Right lobe of liver (tissue), 6 donors: ENCODE results near the gene NEU2. TPM values are rescaled to one million over a fixed set of nuclear protein-coding genes. Genes with fewer than 3 reads are reported as not detected.
"Not testable (repeated sequence)": the region's sequence is repeated elsewhere in the genome, so short reads cannot be mapped to it uniquely, and the experiment has no call there.

Source experiments
- ATAC-seq, 4 donors: fragments of 200-7000 bp; cut with Tn5 transposase; one replicate each; pipeline ENCODE4 v1.9.1; 2020; ENCODE audit warnings: mild to moderate bottlenecking in 4 of 4, moderate library complexity in 4 of 4
- DNase-seq, 3 donors: peaks; one replicate each; pipeline ENCODE4 v3.0.0-alpha.2; 2020
- H3K27ac ChIP-seq, 3 donors: fragments of 200-600 bp; one replicate each; pipeline ENCODE4 v1.8.0; 2022
- H3K27me3 ChIP-seq, 2 donors: fragments of 200-600 bp; one replicate each; pipeline ENCODE4 v1.8.0; 2022
- H3K36me3 ChIP-seq, 4 donors: fragments of 200-600 bp; sonication (generic) in 1 of 4; one replicate each; pipeline versions ENCODE4 v1.5.1 to v1.8.0; 2017 to 2022; ENCODE audit warnings: control low read depth in 1 of 4
- H3K4me1 ChIP-seq, 4 donors: fragments of 200-600 bp; sonication (generic) in 1 of 4; one replicate each; pipeline versions ENCODE4 v1.5.1 to v1.8.0; 2017 to 2022; ENCODE audit warnings: control low read depth in 1 of 4
- H3K4me3 ChIP-seq, 3 donors: fragments of 200-600 bp; one replicate each; pipeline ENCODE4 v1.8.0; 2022
- H3K9me3 ChIP-seq, 4 donors: fragments of 200-600 bp; sonication (generic) in 1 of 4; one replicate each; pipeline versions ENCODE4 v1.5.1 to v1.8.0; 2017 to 2022; ENCODE audit warnings: control low read depth in 1 of 4
- POLR2A ChIP-seq: fragments of 450-650 bp; IDR thresholded peaks from one replicate; pipeline ENCODE4 v1.6.1; 2017; ENCODE audit warnings: antibody characterized with exemption, mild to moderate bottlenecking
- WGBS: methylation state at CpG from one replicate; pipeline ENCODE4 v1.1.6; 2018; ENCODE audit warnings: low coverage, low lambda C conversion rate; ENCODE audit not compliant: insufficient coverage; ENCODE audit errors: missing lambda C conversion rate; 5-methylcytosine and 5-hydroxymethylcytosine counted together
- intact Hi-C, 2 donors: fragments of 100-400 bp; cut with DNase I; formaldehyde crosslinking; loops; one replicate each; pipeline versions ENCODE4 v1.11.2 to v1.14.1; 2022
- total RNA-seq, 6 experiments: library from RNA; depleted of rRNA in 2 of 6; stranded (reverse); fragments of >200 nt in 2 of 6; fragmentation: NEBNext Ultra II Directional in 3 of 6; extraction: Animal tissue kit (Norgen Biotek cat#: 25700) in 3 of 6; gene quantifications; one replicate each; pipeline versions ENCODE4 v1.1.0 to v1.2.4, GENCODE V29; 2016 to 2023
- TF ChIP-seq, protein P1 (sequence below), 4 donors: fragments of 200-600 bp in 3 of 4; fragments of 450-650 bp in 1 of 4; IDR thresholded peaks; one replicate each; pipeline versions ENCODE4 v1.5.1 to v1.8.0; 2016 to 2022; ENCODE audit warnings: antibody characterized with exemption in 4 of 4, mild to moderate bottlenecking in 2 of 4
- donor health status: DM: no; HTN: yes; CAD: no.
- donor health status: DM: no; HTN: no; CAD: no.
- donor health status: DM: no; HTN: no; CAD: no.
- donor health status: DM: no; HTN: yes; CAD: no.
- donor health status: DM: no; HTN: yes; CAD: no.

The NEU2 gene
- total RNA-seq, 6 experiments from 2014 or later: not detected

DNA sequence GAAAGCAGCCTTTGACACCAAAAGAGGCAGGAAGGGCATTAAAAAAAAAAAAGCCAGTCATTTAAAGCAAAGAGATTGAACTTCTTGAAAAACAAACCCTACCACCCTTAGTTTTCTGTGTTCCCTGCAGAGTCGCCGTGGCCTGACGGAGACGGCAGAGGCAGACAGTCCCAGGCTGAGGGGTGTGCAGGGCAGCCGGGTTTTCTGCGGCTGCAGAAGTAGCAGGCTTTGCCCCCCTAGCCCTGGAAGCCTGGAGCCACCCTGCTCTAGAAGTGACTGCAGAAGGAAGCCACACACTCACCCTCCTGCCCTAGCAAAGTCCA lies 30.4 kb downstream of the NEU2 start:
- TF ChIP-seq, protein P1, sequence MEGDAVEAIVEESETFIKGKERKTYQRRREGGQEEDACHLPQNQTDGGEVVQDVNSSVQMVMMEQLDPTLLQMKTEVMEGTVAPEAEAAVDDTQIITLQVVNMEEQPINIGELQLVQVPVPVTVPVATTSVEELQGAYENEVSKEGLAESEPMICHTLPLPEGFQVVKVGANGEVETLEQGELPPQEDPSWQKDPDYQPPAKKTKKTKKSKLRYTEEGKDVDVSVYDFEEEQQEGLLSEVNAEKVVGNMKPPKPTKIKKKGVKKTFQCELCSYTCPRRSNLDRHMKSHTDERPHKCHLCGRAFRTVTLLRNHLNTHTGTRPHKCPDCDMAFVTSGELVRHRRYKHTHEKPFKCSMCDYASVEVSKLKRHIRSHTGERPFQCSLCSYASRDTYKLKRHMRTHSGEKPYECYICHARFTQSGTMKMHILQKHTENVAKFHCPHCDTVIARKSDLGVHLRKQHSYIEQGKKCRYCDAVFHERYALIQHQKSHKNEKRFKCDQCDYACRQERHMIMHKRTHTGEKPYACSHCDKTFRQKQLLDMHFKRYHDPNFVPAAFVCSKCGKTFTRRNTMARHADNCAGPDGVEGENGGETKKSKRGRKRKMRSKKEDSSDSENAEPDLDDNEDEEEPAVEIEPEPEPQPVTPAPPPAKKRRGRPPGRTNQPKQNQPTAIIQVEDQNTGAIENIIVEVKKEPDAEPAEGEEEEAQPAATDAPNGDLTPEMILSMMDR (IDR thresholded peaks at IDR 0.05): no peak
- TF ChIP-seq POLR2A: no peak
- no peaks in the 10 kb centered on the region for H3K36me3 ChIP-seq
- H3K27me3 ChIP-seq: no peaks in the 10 kb centered on the region
- H3K4me3 ChIP-seq: no peak overlapping the region
- intact Hi-C loops: no loop called here
- no peaks in the 10 kb centered on the region for H3K9me3 ChIP-seq
- H3K4me1 ChIP-seq: no peaks in the 10 kb centered on the region
- peak overlapping the region in 1 of 3 donors; percentile 57 for H3K27ac ChIP-seq
- no peak for ATAC-seq
- peak in 1 of 3 donors; percentile 42 for DNase-seq
- 42% methylated on average over 2 of the region's 6 CpGs for WGBS

DNA sequence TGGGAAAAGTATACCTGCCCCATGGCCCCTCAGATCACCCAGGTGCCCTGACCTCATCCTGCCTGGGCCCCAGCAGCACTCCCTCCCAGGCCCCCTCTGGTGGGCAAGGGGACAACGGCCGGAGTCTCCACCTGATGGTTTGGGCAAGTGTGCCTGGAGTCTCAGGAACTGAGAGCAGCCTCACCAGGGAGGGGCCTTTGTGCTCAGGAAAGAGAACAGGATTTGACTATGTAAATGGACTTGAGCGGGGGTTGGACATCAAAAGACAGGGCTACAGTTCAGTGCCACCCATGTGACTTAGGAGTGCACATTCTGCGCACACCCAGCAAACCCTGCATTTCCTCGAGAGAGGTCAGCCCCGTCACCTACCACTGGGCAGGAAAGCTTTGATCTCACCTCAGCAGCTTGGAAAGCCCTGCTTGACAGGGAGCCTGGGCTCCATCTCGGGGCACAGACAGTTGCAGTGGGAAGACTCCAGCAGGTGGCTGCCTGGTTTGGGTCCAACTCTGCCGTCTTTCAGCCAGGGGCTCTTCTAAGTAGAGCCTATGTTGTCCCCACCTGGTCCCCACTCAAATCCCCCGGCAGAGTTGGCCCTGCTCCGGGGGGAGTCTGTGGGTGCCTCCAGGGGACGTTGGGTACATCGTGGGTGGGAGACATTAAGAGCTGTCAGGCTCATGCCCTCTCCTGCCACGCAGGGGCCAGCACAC lies 30.9 kb downstream of the NEU2 start:
- Histone ChIP-seq H3K4me1 (no peaks in the 10 kb centered on the region), H3K36me3 (no peaks in the 10 kb centered on the region), H3K4me3 (no peak overlapping the region), H3K27me3 (no peaks in the 10 kb centered on the region), H3K9me3 (no peaks in the 10 kb centered on the region), H3K27ac (no peak overlapping the region)
- peak in 2 of 3 donors; percentile 44 to 52 for DNase-seq
- ATAC-seq: no peak
- intact Hi-C loops: no loop called here
- TF ChIP-seq, protein P1 (IDR thresholded peaks at IDR 0.05): no peak
- WGBS: 58% methylated on average over 4 of the region's 13 CpGs

DNA sequence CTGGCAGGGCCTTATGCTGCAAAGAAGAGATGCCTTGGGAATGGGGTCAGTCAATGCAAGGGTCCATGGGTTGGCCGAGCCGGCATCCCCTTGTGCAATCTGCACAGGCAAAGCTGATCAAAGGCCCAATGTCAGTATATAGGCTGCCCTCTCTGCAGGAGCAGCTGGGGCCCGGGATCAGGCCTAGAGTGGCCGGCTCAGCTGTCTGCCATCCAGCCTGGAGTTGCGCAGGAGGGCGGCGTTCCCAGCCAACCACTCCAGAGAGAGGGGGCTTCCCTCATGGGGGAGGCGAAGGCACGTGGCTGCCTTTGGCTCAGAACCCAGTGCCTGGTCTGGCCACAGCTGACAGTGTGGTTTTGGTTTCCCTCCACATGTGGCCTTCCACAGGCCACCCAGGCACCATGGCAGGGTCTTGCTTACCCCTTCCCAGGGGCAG lies 31.5 kb downstream of the NEU2 start:
- no peaks in the 10 kb centered on the region for H3K4me1 ChIP-seq
- no peaks in the 10 kb centered on the region for H3K36me3 ChIP-seq
- TF ChIP-seq, protein P1 (IDR thresholded peaks at IDR 0.05): no peak
- TF ChIP-seq POLR2A: no peak
- H3K4me3 ChIP-seq: no peak overlapping the region
- H3K27ac ChIP-seq: no peak overlapping the region
- no peak for ATAC-seq
- peak in 2 of 3 donors; percentile 41 to 55 for DNase-seq
- 80% methylated on average over 1 of the region's 9 CpGs for WGBS
- H3K27me3 ChIP-seq: no peaks in the 10 kb centered on the region
- no peaks in the 10 kb centered on the region for H3K9me3 ChIP-seq
- intact Hi-C loops: no loop called here

DNA sequence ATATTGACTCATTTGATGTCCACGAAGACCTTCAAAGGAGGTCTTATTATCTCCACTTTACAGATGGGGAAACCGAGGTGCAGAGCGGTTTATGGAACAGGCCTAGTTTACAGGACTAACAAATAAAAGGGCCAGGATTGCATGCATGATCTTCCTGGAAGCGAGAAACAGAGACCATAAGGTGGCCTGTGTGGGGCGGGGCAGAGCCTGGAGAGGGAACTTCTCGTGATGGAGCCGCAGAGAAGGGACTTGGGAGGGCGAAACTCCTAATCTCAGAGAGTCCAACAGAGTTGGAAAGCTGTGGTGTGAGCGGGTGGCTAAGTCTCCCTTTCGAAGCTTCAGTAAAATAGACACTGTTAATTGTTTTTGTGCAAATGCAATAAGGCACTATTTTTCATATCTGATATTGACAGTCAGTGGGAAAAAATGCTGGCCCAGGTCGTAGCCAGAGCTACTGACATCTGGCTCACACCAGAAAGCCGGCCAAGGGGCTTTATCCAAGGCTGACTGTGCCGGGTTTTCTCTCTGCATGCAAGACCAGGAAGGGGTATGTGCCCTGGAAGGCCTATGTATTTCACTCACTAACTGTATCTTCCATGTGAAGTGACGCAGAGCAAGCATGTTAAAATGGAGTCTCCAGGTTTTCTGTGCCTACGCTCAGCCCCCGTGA lies 32.2 kb downstream of the NEU2 start:
- DNase-seq (peak in 2 of 3 donors; percentile 28 to 39), ATAC-seq (no peak)
- Histone ChIP-seq H3K9me3 (no peaks in the 10 kb centered on the region), H3K27me3 (no peaks in the 10 kb centered on the region), H3K4me1 (no peaks in the 10 kb centered on the region), H3K4me3 (no peak overlapping the region), H3K36me3 (no peaks in the 10 kb centered on the region), H3K27ac (no peak overlapping the region)
- WGBS: 69% methylated on average over 11 of the region's 16 CpGs
- no peak for TF ChIP-seq POLR2A
- TF ChIP-seq, protein P1 (IDR thresholded peaks at IDR 0.05): no peak
- intact Hi-C loops: no loop called here

DNA sequence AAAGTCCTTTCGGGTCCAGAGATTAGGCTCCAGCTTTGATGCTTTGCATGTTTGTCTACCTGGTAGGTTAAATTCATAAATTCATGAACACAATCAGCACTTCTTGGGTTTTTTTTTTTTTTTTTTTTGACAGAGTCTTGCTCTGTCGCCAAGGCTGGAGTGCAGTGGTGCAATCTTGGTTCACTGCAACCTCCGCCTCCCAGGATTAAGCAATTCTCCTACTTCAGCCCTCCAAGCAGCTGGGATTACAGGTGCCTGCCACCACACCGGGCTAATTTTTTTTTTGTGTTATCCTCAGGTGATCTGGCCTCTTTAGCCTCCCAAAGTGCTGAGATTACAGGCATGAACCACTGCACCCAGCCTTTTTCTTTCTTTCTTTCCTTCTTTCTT lies 32.7 kb downstream of the NEU2 start:
- H3K9me3 ChIP-seq, H3K4me3 ChIP-seq, H3K4me1 ChIP-seq, H3K27me3 ChIP-seq, H3K27ac ChIP-seq, ATAC-seq, H3K36me3 ChIP-seq, intact Hi-C loops: not testable (repeated sequence)
- 55% methylated on average over 4 of the region's 4 CpGs for WGBS
- peak in 2 of 3 donors; percentile 7 to 22 for DNase-seq
